GM10847 (cell line): ENCODE measurements around the gene SCIN.

ENCODE experiments used
- POLR2A ChIP-seq: IDR thresholded peaks from 2 replicates; pipeline ENCODE4 v1.6.1; 2011; ENCODE audit not compliant: insufficient read length; ENCODE audit errors: extremely low read depth

Gene SCIN

DNA sequence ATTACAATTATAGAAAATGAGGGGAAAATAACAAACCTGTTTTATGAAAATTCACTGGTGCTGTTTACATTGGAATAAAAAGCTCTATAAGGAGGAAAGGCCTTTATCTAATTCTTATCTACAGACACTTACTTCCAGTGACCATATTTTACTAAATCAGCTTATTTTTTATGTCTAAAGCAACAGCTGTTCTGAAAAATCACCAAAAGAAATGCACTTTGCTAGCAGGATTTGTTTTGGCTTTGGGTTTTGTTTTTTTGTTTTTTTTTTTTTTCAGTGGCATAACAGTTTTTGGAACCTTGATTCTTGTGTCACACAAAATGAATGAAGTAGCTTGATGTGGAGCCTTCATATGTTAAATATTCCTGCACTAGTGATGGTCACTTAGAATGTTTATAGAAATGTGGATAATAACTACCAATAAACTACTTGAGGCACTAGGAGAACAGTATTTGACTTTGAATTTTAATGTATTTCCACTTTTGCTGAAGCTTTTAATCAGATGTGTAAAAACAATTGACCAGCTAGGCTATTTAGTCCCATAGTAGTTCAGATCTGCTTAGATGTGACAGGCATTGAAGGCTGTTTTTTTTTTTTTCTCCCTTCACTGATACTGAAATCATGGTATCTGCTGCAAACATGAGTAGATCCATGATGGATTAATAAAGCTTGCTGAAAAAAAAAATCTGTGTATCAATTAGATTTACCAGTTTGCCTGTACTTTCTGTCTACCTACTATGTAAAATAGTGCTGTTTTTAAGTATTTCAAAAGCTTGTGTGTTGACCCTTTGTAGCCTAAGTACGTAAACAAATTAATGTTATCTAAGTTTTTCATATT is 119.7 kb downstream of the SCIN start:
- TF ChIP-seq POLR2A: no peak

DNA sequence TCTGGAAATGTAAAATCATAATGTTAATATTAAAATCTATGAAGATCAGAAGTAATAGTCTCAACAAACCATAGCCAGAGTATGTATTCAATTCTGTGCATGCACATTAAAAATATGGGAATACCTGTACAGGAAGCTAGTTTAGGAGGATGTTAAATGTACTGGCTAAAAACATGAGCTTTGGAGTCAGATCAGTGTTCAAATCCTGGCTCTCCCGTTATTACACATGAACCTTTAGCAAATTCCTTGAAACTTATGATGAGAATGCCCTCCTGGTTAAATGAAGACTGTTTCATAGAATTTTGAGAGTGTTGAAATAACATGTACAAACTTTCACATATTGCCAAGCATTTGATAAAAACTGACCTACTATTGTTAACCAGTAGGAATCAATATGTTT is 121.5 kb downstream of the SCIN start:
- TF ChIP-seq POLR2A: no peak

DNA sequence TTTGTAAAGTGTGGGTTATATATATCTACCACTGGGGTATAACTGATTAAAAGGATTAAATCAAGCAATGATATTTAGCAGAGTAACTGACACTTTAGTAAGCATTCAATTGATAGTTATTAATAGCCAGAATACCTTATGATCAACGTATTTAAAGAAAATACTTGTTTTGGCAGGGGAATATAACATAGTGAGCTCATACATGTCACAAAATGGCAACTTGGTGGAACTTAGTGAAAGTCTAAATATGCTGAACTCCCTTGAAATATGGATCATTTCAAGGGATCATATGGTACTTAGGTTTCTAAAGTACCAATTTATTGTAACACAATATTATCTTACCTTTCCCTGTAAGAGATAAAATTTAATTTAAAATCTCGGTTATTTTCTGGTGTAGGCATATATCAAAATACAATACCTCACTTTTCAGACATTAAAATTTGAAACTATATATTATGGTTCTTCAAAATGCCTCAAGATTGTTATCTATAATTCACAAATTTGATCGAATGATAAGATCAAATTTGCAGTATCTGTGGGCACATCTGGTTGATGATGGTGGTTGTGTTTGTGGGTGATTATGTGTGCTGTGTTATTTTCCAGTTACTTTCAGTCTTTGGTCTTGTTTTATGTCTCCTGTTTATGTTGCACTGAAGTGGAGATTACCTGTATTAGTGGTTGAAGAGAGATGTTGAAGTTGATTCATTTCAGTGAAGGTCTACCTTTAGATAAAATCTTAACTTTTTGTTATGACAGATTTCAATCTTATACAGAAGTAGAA is 122.1 kb downstream of the SCIN start:
- TF ChIP-seq POLR2A: no peak

DNA sequence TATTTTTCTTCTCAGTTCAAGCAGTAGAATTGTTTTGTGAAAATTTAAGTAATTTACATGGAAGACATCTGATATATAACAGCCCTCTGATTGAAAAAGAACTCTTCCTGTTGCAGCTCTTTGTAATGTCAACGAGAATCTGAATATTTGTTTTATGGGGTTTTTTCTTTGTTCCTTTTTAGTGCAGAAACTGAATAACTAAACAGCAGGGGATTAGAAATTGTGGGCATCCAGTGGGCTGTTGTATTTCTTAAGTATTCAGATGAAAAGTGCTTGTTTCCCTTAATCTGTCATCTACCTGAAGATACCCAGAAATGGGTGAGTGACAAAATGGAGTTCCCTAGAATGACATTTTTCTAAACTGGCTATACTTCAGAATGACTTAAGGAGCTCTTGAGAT is 124.3 kb downstream of the SCIN start:
- no peak for TF ChIP-seq POLR2A

DNA sequence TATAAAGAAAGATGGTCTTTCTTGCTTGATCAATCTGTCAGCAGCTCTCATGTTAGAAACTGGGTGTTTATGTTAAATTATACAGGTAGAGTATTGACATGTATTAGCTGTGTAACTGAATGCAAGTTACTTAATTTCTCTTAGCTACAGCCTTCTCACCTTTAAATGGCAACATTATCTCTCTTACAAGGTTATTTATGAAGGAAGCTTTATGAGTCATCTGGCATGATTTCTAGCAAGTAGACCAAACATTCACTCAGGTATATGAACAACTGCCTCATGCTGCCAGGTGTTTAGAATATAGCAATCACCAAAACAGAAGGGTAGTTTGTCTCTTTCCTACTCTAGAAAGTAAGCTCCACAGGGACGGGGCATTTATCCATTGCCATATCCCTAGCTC is 125.4 kb downstream of the SCIN start:
- TF ChIP-seq POLR2A: no peak

DNA sequence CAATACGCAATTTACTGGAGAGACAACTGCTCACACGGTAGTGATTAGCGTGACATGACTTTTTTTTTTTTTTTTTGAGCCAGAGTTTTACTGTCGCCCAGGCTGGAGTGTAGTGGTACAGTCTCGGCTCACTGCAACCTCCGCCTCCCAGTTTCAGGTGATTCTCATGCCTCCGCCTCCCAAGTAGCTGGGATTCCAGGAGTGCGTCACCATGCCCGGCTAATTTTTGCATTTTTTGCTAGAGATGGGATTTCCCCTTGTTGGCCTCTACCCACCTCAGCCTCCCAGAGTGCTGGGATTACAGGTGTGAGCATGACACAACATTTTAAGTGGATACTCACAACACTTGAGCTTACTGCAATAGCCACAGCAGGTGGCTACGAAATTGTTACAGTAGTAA is 128.8 kb downstream of the SCIN start:
- TF ChIP-seq POLR2A: no peak

DNA sequence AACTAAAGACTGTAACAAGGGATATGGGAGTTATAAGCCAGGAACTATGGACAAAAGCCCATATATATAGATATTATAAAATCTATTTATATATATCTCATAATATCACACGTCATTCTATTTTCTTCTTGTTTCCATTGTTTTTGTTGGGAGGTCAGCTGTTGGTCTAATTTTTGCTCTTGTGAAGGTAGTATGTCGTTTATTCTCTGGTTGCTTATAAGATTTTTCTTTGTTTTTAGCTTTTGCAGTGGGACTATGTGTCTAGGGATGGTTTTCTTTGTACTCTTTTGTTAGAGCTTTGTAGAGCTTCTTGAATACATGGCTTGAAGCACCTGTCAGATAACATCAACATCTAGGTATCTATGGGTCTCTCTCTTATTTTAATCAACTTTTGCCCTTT is 130.9 kb downstream of the SCIN start:
- TF ChIP-seq POLR2A: no peak

DNA sequence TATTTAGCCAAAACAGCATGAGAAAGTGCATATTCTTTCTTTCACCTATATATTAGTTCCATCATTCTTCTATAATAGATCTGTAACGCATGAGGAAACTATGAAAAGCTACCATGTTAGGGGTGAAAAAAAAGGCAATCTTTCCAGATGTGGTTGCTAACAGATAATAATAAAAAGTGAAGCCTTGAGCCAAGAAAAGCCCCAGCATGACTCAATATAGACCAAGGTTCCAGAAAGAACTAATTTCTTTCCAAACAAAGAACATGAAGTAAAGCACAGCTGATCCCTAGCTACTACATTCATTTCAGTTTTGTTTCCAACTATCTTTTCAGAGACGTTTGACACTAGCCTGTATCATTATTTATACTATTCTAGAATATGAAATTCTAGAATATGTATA is 133.4 kb downstream of the SCIN start:
- TF ChIP-seq POLR2A: no peak

DNA sequence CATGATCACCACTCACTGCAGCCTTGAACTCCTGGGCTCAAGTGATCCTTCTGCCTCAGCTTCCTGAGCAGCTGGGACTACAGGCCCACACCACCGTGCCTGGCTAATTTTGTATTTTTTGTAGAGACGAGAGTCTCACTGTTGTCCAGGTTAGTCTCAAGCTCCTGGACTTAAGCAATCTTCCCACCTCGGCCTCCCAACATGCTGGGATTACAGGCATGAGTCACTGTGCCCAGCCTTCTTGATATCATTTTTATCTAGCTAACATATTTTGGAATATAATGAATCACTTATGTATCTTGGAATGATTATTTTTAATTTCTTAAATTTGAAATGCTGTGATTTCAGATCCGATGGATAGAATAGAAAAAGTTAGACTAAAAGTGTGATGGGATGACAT is 135.4 kb downstream of the SCIN start:
- no peak for TF ChIP-seq POLR2A

DNA sequence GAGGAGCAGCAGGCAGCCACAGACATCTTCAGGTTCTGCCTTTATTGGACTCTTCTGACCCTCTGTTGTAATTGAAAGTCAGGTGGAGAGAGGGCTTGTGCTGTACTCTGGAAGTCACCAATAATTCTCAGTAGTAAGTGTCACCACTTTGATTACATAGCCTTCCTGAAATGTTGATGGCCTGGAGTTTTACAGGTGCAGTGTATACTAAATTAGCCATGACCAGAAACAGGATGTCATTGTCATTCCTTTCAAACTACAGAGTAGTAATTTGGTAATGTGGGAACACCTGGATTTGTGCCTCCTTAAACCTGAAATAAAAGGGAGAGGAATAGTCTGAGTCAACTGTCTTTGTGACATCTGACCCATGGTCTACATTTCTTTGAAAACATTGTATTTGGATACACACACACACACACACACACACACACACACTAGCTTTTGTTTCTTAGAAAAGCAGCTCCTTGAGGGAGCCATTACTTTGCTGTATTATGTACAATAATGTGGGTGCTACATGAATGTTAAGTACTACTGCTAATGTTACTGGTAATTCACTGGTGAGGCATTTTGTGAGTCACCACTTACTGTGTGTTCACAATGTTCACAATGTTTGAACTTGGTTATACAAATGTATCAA is 136.5 kb downstream of the SCIN start:
- no peak for TF ChIP-seq POLR2A

DNA sequence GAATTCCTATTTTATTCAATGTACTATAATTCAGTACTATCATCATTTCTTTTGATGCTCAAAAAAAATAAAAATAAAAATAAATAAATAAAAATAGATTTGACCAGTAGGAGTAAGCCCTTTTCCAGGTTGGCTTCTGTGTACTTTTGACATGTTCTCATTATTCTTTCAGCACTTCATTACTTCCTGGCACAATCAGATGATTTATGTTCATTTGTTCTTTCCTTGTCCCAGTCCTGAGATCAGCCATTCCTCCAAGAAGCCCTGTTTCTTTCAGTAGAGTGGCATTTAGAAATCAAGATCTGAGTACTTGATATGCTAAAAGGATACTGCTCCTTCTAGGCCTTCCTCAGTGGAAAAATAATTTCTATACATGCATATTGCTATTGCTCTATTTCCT is 137.8 kb downstream of the SCIN start:
- no peak for TF ChIP-seq POLR2A
